ENCODE data around the gene PERCC1.
"Not testable (repeated sequence)": the region's sequence is repeated elsewhere in the genome, so short reads cannot be mapped to it uniquely, and the experiment has no call there.

DNA sequence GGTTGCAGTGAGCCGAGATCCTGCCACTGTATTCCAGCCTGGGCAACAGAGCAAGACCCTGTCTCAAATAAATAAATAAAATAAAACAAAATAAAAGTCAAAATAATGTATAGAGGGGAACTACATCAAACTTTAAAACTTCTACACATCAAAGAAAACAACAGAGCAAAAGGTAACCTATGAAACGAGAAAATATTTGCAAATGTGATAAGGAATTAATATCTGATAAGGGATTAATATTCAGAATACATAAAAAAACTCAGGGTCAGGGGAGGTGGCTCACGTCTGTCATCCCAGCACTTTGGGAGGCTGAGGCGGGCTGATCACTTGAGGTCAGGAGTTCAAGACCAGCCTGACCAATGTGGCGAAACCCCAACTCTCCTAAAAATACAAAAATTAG is 38.3 kb downstream of the PERCC1 start:
- TF ChIP-seq, protein P1, sequence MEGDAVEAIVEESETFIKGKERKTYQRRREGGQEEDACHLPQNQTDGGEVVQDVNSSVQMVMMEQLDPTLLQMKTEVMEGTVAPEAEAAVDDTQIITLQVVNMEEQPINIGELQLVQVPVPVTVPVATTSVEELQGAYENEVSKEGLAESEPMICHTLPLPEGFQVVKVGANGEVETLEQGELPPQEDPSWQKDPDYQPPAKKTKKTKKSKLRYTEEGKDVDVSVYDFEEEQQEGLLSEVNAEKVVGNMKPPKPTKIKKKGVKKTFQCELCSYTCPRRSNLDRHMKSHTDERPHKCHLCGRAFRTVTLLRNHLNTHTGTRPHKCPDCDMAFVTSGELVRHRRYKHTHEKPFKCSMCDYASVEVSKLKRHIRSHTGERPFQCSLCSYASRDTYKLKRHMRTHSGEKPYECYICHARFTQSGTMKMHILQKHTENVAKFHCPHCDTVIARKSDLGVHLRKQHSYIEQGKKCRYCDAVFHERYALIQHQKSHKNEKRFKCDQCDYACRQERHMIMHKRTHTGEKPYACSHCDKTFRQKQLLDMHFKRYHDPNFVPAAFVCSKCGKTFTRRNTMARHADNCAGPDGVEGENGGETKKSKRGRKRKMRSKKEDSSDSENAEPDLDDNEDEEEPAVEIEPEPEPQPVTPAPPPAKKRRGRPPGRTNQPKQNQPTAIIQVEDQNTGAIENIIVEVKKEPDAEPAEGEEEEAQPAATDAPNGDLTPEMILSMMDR (IDR thresholded peaks at IDR 0.05) = not testable (repeated sequence)
- TF ChIP-seq POLR2A (IDR thresholded peaks at IDR 0.05) = not testable (repeated sequence)

All from lower leg skin (tissue), 3 donors.